Stimulated activated CD4-positive, alpha-beta T cell treated with anti-CD3 and anti-CD28 coated beads, TNF-alpha, amount 100 ng/mL, for 48 hours (primary cell): ENCODE data around the gene SLC13A5.

Experiments used
- DNase-seq, 3 donors: peaks; one replicate each; pipeline ENCODE4 v3.0.0-alpha.2; 2020; ENCODE audit warnings: low read depth in 3 of 3

SLC13A5 gene

GRCh38 chr17:6638046-6638908 is 74.9 kb downstream of the SLC13A5 start:
- no peak for DNase-seq

GRCh38 chr17:6637458-6637840 is 75.7 kb downstream of the SLC13A5 start:
- DNase-seq: no peak

- DNase-seq: no peak
Measured at GRCh38 chr17:6636616-6637457, 76.3 kb downstream of the SLC13A5 start.

- no peak for DNase-seq
Measured at GRCh38 chr17:6636105-6636504, 77.1 kb downstream of the SLC13A5 start.
